ENCODE results near the gene AXIN2. TPM values are rescaled to one million over a fixed set of nuclear protein-coding genes. Genes with fewer than 3 reads are reported as not detected.

The AXIN2 gene
- total RNA-seq, 1 experiment from 2014 or later: 2.4 TPM

GRCh38 chr17:65533056-65533745 lies 28.2 kb downstream of the AXIN2 start:
- no TSS peak for BruUV-seq (replicated peaks)
- Histone ChIP-seq H3K4me3 (ENCODE audit: low read depth in 2 of 2, low read length in 2 of 2) (no peak overlapping the region), H3K27me3 (ENCODE audit: control insufficient read depth, insufficient read depth, low read length) (no peaks in the 10 kb centered on the region), H3K27ac (ENCODE audit: low read length) (no peak overlapping the region), H3K36me3 (ENCODE audit: control insufficient read depth, insufficient read depth, low read length) (no peaks in the 10 kb centered on the region), H3K9me3 (ENCODE audit: control insufficient read depth, insufficient read depth, low read depth, low read length) (no peaks in the 10 kb centered on the region), H3K4me1 (ENCODE audit: control insufficient read depth, insufficient read depth, low read length) (no peaks in the 10 kb centered on the region)
- no peak for ATAC-seq
- POLR2A ChIA-PET: no interaction called here
- CTCF ChIA-PET: no interaction called here
- TF ChIP-seq CTCF (IDR thresholded peaks at IDR 0.05) (no peak), SIN3A (IDR thresholded peaks at IDR 0.05; ENCODE audit: borderline replicate concordance, insufficient read depth, low read depth, low read length) (no peak), TCF7L2 (IDR thresholded peaks at IDR 0.05; ENCODE audit: low read depth, low read length) (no peak), POLR2AphosphoS5 (IDR thresholded peaks at IDR 0.05; ENCODE audit: low read depth, low read length) (no peak)
- TF ChIP-seq, protein P1, sequence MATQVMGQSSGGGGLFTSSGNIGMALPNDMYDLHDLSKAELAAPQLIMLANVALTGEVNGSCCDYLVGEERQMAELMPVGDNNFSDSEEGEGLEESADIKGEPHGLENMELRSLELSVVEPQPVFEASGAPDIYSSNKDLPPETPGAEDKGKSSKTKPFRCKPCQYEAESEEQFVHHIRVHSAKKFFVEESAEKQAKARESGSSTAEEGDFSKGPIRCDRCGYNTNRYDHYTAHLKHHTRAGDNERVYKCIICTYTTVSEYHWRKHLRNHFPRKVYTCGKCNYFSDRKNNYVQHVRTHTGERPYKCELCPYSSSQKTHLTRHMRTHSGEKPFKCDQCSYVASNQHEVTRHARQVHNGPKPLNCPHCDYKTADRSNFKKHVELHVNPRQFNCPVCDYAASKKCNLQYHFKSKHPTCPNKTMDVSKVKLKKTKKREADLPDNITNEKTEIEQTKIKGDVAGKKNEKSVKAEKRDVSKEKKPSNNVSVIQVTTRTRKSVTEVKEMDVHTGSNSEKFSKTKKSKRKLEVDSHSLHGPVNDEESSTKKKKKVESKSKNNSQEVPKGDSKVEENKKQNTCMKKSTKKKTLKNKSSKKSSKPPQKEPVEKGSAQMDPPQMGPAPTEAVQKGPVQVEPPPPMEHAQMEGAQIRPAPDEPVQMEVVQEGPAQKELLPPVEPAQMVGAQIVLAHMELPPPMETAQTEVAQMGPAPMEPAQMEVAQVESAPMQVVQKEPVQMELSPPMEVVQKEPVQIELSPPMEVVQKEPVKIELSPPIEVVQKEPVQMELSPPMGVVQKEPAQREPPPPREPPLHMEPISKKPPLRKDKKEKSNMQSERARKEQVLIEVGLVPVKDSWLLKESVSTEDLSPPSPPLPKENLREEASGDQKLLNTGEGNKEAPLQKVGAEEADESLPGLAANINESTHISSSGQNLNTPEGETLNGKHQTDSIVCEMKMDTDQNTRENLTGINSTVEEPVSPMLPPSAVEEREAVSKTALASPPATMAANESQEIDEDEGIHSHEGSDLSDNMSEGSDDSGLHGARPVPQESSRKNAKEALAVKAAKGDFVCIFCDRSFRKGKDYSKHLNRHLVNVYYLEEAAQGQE (IDR thresholded peaks at IDR 0.05; ENCODE audit: insufficient read depth in 1 of 2, low read depth in 2 of 2, low read length in 1 of 2): no peak
- DNase-seq (ENCODE audit: low read depth, low spot score): no peak
- intact Hi-C loops (cut with micrococcal nuclease; ENCODE audit: unreplicated experiment) (no loop called here), in situ Hi-C loops (cut with HindIII; ENCODE audit: low pct_unique_long_range_greater_than_20kb, low sequenced_read_pairs) (no loop called here)

DNA sequence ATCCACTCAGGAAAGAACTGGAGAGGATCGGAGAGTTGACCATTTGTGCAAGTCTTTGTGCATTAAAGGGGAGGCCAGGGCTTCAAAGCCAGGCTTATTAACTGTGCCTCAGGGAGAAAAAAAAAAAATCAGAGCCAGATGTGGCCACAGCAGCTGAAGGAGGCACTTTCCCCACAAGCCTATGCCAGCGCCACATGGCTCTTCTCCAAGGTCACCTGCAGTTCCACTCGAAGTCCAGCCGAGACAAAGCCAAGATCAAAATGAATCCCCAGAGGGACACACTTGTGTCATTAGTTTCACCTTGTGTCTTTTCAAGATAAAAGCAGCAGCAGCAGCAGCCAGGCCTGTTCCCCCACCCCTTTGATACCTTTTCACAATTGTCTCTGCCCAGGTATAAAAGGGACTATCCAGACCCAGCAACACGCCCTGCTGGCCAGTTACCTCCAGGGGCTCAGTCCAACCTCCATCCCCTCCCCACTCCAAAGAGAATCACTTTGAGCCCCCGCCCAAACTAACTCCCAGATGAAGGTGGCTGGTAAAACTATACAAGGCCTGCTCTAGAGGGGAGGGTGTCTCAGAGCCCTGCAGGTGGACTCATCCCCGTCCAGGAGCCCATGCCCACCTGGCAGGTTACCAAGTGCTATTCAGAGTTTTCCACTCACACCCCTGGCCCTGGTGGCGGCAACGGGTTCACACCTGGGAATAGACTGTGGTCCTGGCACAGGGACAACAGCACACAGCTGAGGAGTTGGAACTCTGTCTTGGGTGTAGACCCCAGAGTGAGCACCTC lies 29.2 kb downstream of the AXIN2 start:
- in situ Hi-C loops (cut with HindIII; ENCODE audit: low pct_unique_long_range_greater_than_20kb, low sequenced_read_pairs) (no loop called here), intact Hi-C loops (cut with micrococcal nuclease; ENCODE audit: unreplicated experiment) (no loop called here)
- Histone ChIP-seq H3K27ac (ENCODE audit: low read length) (no peak overlapping the region), H3K9me3 (ENCODE audit: control insufficient read depth, insufficient read depth, low read depth, low read length) (no peaks in the 10 kb centered on the region), H3K27me3 (ENCODE audit: control insufficient read depth, insufficient read depth, low read length) (no peaks in the 10 kb centered on the region), H3K4me1 (ENCODE audit: control insufficient read depth, insufficient read depth, low read length) (no peaks in the 10 kb centered on the region), H3K4me3 (ENCODE audit: low read depth in 2 of 2, low read length in 2 of 2) (no peak overlapping the region), H3K36me3 (ENCODE audit: control insufficient read depth, insufficient read depth, low read length) (no peaks in the 10 kb centered on the region)
- TF ChIP-seq TCF7L2 (IDR thresholded peaks at IDR 0.05; ENCODE audit: low read depth, low read length) (no peak), CTCF (IDR thresholded peaks at IDR 0.05) (no peak), SIN3A (IDR thresholded peaks at IDR 0.05; ENCODE audit: borderline replicate concordance, insufficient read depth, low read depth, low read length) (no peak), POLR2AphosphoS5 (IDR thresholded peaks at IDR 0.05; ENCODE audit: low read depth, low read length) (no peak)
- TF ChIP-seq, protein P1 (IDR thresholded peaks at IDR 0.05; ENCODE audit: insufficient read depth in 1 of 2, low read depth in 2 of 2, low read length in 1 of 2): no peak
- POLR2A ChIA-PET: no interaction called here
- no TSS peak for BruUV-seq (replicated peaks)
- ATAC-seq: no peak
- CTCF ChIA-PET: no interaction called here
- DNase-seq (ENCODE audit: low read depth, low spot score): no peak
